ENCODE measurements around the gene DEXI.

Gene DEXI

DNA sequence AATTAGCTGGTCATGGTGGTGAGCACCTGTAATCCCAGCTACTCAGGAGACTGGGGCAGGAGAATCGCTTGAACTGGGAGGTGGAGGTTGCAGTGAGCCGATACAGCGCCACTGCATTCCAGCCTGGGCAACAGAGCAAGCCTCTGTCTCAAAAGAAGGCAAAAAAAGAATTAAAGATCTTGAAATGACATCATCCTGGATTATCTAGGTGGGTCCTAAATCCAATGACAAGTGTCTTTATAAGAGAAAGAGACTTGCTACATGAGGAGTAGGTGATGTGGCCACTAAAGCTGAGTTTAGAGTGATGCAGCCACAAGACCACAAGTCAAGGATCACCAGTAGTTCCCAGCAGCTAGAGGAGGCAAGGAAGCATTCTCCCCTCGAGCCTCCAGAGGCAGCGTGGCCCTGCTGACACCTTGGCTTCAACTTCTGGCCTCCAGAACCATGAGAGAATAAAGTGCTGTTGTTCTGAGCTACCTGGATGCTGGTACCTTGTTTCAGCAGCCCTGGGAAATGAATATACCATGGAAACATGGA is 49.4 kb downstream of the DEXI start:
- DNase-seq (ENCODE audit: low read depth in 2 of 2): no peak

DNA sequence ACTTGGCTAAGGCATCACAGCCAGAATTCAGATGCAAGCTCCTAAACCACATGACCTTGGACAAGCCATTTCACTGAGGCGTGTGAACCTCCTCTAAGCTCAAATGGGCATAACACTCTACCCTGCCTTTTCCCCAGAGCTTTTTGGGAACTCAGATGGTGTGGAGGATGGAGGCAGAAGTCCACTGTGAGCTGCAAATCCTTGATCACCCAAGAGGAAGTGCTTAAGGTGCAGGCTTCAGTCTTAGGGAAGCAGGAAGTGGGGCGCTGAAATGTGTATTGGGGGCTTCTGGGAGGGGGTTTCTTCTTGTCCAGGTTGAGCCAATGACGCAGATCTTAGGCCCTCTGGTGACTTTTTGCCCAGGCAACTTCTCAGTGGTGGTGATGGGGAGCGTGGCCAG is 52.4 kb downstream of the DEXI start:
- DNase-seq (ENCODE audit: low read depth in 2 of 2): no peak

DNA sequence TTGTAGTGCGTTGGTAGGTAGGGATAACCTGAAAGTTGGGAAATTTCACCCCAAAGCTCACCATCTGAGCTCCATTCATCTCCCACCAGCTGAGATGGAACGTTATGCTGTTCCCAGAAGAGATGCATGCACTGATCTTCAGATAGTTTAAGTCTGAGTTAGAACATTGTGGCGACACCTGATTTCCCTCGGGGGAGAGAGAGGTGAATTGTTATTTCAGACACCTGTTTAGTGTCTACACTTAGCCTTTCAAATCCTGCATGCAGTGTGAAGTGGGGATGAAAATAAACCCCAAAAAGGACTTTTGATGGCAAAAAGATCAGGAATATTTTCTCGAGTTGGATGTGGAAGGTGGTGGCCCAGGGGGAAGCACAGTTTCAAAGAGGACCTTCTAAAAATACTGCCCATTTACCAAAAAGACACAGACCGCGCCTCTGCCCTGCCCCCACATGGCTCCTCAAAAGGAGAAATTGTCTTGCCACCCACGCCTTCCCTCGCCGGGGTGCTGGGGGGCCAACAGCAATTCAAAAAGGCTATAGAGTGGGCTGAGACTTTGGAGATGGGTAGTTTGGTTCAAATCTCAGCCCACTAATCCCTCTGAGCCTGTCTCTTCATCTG is 53.8 kb downstream of the DEXI start:
- DNase-seq (ENCODE audit: low read depth in 2 of 2): no peak

DNA sequence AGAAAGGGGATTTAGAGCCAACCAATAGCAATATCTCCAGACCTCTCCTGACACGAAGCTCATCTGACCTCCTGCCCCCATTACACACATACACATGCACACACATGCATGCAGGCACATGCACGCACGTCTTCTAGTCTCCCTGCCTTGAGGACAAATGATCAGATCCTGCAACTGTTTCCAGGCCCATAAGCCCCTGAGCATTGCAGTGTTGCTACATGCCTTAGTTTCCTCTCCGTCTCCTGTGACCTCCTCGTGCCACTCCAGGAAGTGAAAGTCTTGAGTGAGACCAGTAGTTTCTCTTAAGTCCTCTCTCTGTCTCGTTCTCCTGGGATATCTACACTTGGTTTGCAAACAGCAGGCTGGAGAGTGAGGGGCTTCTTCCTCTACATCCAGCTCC is 57.0 kb downstream of the DEXI start:
- DNase-seq (ENCODE audit: low read depth in 2 of 2): no peak

DNA sequence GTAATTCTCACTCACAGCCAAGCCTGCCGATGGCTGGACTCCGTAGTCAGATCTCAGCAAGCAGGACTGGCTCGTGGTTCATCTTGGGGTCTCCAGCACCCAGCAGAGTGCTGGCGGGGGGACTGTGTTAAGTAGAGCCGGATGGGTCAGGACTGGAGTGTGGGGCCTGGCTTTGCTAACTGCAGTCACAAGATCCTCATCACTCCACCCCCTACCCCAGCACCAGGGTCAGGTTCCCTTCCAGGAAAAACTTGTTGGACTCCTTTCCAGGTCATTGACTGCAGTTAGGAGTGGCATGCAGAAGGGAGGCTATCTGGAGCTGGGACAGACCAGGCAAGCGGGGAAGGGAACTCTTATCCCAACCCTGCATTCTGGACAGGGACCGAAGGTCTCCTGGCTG is 59.3 kb downstream of the DEXI start:
- no peak for DNase-seq (ENCODE audit: low read depth in 2 of 2)

DNA sequence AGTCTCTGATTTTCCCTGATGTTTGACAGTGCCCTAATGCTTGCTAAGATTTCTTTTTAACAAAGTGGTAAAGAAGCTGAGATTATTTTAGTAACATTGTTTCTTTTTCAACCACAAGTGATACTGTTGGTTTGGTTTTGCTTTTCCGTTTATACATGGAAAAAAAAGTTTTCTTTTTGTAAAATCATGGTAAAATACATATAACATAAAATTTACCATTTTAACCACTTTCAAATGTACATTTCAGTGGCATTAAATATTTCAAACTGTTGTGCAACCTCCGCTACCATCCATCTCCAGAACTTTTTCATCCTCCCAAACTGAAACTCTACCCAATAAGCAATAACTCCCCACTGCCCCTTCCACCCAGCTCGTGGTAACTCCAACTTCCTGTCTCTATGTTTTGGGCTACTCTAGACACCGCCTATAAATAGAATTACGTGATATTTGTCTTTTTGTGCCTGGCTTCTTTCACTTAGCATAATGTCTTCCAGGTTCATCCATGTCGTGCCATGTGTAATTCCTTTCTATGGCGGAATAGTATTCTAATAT is 60.7 kb downstream of the DEXI start:
- no peak for DNase-seq (ENCODE audit: low read depth in 2 of 2)

DNA sequence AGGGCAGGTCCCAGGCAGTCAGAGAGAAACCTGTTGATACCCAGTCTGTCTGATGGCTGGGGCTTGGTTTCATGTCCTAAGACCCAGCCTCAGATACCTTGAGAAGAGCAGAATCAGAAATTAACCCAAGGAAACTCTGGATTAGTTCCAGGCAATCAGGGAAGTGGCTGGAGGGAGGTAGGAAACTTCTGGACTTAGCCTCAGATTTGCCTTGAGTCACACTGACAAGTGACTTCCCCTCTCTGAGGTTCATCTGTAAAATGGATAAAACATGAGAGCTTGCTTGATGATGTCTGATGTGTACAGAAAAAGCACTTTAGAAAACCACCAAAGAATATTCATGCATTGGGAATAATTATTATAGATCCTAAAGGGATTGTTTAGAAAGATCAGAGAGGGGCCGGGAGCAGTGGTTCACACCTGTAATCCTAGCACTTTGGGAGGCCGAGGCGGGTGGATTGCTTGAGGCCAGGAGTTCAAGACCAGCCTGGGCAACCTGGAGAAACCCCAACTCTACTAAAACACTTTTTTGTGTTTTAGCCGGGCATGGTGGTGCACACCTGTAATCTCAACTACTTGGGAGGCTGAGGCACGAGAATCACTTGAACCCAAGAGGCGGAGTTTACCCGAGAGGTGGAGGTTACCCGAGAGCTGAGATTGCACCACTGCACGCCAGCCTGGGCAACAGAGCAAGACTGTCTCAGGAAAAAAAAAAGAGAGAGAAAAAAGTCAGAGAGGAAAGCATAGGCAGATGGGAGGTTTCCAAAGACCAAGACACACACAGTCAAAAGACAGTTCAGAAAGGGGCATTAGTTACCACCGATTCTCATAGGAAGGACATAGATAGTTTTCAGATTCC is 61.4 kb downstream of the DEXI start:
- no peak for DNase-seq (ENCODE audit: low read depth in 2 of 2)

DNA sequence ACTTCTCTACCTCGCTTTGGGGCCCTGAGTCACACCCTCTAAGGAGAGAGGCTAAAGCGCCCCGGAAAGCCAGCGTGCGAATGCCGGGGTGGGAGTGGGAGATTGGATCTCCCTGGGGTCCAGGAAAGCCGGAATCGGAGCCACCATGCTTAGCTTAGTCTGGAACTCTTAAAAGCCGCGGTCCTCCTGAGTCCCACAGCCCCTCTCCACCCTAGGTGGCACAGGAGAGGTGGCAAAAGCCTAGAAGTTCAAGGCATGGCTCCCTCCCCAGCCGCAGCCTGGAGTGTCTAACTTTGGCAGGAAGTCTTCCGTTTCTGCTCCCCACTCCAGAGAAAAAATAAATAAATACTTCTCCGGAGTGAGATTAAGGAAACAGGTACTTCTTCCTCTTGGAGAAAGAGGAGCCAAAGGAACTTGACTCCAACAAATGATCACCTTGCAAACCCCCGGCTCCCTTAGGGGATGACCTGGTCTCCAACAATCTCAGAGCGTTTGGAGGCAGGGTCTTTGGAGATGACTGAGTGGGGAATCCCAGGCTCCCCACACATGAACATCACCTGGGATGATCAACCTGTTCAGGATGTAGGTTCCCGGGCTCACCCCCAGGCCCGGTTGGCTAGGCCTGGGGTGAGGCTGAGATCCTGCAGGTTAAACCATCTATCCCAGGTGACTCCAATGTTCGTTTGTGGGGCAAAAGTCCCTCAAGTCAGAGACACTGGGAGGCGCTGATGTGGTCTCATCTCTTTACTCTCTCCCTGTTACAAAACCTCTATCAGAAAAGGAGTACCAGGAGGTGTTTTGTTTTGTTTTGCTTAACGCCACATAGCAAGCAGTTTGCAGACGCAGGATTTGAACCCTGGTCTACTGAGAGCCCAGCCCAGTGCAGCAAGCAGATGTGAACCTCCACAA is 62.3 kb downstream of the DEXI start:
- no peak for DNase-seq (ENCODE audit: low read depth in 2 of 2)

Data from activated CD4-positive, alpha-beta T cell treated with anti-CD3 and anti-CD28 coated beads for 24 hours (primary cell).